ENCODE data around the gene WWC2. TPM values are rescaled to one million over a fixed set of nuclear protein-coding genes. Genes with fewer than 3 reads are reported as not detected.
A peak's percentile ranks its signal among the peaks of the same experiment; 100 is the strongest.

WWC2 gene
- total RNA-seq, 4 donors from 2014 or later, result 26.9 to 45.9 (median 41.4) TPM

DNA sequence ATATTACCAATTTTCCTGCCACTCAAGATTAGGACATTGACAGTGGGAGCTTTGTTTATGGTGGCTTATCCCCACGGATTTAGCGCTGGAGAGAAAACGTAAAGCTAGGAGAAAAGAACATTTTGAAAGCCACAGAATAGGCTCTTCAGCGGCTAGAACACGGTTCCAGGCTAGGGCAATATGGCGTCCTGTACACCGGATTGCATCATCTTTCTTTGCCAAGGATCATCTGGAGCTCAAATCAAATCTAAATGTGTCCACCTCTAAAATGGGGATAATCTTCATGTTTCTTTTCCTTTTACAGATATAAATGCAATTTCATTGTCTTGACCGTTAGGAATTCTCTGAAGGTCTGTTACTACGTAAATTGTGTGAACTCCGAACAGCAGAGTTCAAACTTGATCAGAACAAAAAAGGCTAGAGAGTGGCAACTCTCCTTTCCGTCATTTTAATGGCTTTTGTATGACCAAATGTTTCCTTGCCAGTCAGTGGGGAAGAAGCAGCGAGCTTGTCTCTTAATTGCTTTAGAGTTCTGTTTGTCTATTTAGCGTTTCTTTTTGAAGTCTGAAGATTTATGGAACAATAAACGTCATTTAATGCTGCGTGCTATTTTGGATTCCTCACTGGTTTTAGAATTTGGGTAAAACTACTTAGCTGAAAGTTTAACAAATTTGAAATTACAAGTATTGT, 2.6 kb upstream of the WWC2 start:
- no peaks in the 10 kb centered on the region for H3K36me3 ChIP-seq
- H3K4me3 ChIP-seq, result no peak overlapping the region
- no peak overlapping the region for H3K27ac ChIP-seq
- no peak for TF ChIP-seq CTCF (IDR thresholded peaks at IDR 0.05)
- no peak for TF ChIP-seq POLR2A (IDR thresholded peaks at IDR 0.05)
- no peaks in the 10 kb centered on the region for H3K9me3 ChIP-seq
- H3K27me3 ChIP-seq, result no peaks in the 10 kb centered on the region
- DNase-seq, result no peak
- intact Hi-C loops (cut with DNase I; ENCODE audit: low total_unique reads), result no loop called here
- H3K4me1 ChIP-seq, result no peaks in the 10 kb centered on the region

GRCh38 chr4:183097231-183098018, 1.6 kb upstream of the WWC2 start:
- Histone ChIP-seq H3K4me1 (no peaks in the 10 kb centered on the region), H3K36me3 (no peaks in the 10 kb centered on the region), H3K27me3 (no peaks in the 10 kb centered on the region), H3K9me3 (no peaks in the 10 kb centered on the region), H3K27ac (peak overlapping the region; percentile 92 to 98), H3K4me3 (peak overlapping the region; percentile 59 to 90)
- intact Hi-C loops (cut with DNase I; ENCODE audit: low total_unique reads), result no loop called here
- no peak for TF ChIP-seq CTCF (IDR thresholded peaks at IDR 0.05)
- peak; percentile 24 to 37 for DNase-seq

GRCh38 chr4:183098019-183098722, 886 bp upstream of the WWC2 start:
- H3K4me1 ChIP-seq, result no peaks in the 10 kb centered on the region
- H3K27ac ChIP-seq, result peak overlapping the region; percentile 92 to 98
- no peak for TF ChIP-seq POLR2A (IDR thresholded peaks at IDR 0.05)
- no peak for TF ChIP-seq CTCF (IDR thresholded peaks at IDR 0.05)
- H3K4me3 ChIP-seq, result peak overlapping the region; percentile 59 to 90
- intact Hi-C loops (cut with DNase I; ENCODE audit: low total_unique reads), result no loop called here
- peak; percentile 39 to 57 for DNase-seq
- H3K27me3 ChIP-seq, result no peaks in the 10 kb centered on the region
- no peaks in the 10 kb centered on the region for H3K36me3 ChIP-seq
- H3K9me3 ChIP-seq, result no peaks in the 10 kb centered on the region

DNA sequence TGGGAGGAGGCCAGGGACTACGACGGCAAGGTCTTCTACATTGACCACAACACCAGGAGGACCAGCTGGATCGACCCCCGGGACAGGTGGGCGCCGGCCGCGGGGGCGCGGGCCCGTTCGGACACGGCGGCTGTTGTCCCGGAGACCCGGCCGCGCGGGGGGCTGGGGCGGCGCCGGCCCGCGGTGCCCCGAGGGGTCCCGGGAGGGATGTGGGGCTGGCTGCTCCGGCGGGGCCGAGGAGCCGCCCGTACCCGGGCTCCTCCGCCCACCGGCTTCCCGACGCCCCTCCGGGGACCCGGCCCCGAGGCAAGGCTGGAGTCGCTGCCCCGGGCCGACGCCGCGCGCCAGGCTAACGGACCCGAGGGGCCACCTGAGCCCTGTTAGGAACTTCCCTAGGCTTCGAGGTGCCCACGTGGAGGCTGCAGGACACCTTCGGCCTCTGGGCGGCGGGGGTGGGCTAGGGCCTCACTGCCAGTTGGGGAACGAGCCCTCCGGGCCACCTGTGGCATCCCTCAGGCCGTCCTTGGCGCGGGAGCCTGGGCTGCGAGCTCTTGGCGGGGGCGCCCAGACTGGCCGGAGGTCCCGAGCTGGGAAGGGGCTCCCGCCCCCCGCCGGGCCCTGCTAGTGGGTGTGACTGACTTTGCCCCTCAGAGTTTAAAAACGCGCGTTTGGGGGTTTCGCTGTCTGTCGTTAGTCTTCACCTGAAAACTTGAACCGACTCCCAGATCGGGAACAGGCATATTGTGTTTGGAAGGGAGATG, 660 bp downstream of the WWC2 start:
- intact Hi-C loops (cut with DNase I; ENCODE audit: low total_unique reads), result no loop called here
- peak; percentile 28 to 32 for DNase-seq
- TF ChIP-seq POLR2A (IDR thresholded peaks at IDR 0.05) (no peak), CTCF (IDR thresholded peaks at IDR 0.05) (peak in 1 of 4 experiments; percentile 2)
- Histone ChIP-seq H3K4me1 (no peaks in the 10 kb centered on the region), H3K27ac (peak overlapping the region; percentile 92 to 98), H3K36me3 (no peaks in the 10 kb centered on the region), H3K27me3 (no peaks in the 10 kb centered on the region), H3K4me3 (peak overlapping the region; percentile 59 to 90), H3K9me3 (no peaks in the 10 kb centered on the region)

Data from uterus (tissue), 4 donors.